GM12872 (cell line): Measurements from ENCODE around the gene IL2RA.

Experiments
- CTCF ChIP-seq: IDR thresholded peaks from 3 replicates; pipeline ENCODE4 v1.5.1; 2011; ENCODE audit warnings: low read depth, mild to moderate bottlenecking, low read length, moderate library complexity; ENCODE audit not compliant: insufficient read depth

The IL2RA gene

GRCh38 chr10:6069081-6069931 lies 7.1 kb upstream of the IL2RA start:
- TF ChIP-seq CTCF, result no peak

DNA sequence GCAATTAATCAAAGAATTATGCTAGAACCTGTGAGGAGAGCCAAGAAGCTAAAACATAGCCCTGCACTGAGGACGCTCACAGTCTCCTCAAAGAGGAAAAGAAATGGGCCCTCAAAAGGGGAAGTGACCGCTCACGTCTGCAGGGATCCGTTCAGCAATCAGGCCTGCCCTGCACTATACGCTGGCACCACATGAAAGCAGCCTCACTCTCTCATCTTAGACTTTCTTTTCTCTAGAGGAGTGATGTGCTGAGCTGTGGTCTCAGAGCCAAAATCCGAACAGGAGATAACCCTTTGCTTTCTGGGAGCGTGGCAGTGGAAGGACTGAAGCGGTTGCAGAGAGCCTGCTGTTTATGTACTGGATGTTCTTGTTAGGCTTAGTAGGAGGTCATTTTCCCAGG lies 6.3 kb upstream of the IL2RA start:
- TF ChIP-seq CTCF, result no peak

DNA sequence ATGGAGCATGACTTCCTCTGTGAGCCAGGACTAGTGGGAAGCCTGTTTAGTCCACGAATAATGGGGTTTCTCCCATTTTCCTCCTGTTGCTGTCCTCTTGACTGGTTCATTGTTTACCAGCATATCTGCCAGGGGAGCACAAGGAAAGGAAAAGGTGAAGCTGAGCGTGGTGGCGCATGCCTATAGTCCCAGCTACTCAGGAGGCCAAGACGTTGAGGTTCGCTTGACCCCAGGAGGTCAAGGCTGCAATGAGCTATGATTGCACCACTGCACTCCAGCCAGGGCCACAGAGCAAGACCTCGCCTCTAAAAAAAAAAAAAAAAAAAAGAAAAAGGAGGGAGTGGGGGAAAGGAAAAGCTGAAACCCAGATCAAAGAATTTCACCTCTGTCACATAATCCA lies 5.8 kb upstream of the IL2RA start:
- no peak for TF ChIP-seq CTCF

DNA sequence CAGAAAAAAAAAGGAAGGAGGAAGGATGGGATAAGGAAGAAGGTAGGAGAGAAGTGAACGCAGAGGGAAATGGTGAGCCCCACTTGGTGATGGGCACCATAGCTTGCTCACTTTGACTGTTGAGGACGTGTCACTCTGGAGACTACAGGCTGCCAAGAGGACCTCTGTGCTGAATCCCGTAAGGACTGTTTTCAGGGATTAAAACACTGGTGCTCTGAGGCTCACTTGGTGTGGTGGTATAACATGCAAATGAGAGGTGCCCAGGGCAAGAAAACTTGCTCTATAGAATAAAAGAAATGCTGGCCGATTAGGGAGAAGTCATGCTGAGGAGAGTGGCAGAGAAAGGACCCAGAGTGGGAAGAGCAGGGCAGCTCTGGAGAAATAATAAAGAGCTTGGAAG lies 5.3 kb upstream of the IL2RA start:
- TF ChIP-seq CTCF, result no peak

DNA sequence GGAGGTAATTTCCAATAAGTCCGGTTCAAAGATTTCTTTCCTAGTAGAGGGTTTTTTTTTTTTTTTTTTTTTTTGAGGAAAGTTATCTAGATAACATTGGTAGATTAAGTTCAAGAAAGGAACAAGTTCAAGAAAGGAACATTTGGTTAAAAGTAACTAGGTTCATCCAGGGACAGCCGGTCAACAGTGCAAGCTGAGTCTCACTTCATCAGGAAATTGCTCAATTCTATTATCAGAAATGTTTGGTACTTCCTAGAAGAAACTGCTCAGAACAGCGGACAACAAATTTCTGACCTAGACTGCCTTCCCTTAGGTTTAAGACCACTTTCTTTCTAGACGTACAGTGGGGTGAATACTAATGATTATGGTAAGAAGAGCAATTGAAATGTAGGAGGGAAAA lies 3.7 kb upstream of the IL2RA start:
- no peak for TF ChIP-seq CTCF

- no peak for TF ChIP-seq CTCF
Measured at GRCh38 chr10:6065406-6065805, 3.2 kb upstream of the IL2RA start.

DNA sequence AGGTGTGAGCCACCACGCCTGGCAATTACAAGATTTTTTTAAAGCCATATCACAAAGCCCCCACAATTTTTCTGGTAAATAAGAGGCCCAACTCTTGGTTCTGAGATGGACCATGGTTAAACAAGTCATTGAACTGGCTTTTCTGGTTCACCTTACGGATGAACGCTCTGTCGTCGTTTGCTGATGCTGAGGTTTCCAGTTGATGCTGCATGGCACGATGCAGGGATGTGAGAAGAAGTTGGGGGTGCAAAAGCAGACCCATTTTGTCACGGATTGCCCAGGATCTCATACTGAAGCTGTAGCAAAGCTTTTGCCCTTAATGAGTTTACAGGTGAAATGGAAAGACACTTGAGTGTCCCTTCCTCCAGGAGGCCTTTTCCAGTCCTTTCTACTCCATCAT lies 2.0 kb upstream of the IL2RA start:
- no peak for TF ChIP-seq CTCF

DNA sequence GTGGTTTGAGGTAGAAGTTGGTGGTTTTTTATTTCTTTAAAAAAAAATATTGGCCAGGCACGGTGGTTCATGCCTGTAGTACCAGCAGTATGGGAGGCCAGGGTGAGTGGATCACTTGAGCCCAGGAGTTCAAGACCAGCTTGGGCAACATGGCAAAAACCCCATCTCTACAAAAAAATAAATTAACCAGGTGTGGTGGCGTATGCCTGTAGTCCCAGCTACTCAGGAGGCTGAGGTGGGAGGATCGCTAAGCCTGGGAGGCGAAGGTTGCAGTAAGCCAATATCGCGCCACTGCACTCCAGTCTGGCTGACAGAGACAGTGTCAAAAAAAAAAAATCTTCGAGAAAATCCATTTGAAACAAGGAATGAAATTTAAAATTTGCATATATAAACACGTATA lies 1.1 kb downstream of the IL2RA start:
- no peak for TF ChIP-seq CTCF
